Measurements from ENCODE around the gene IFNL4. TPM values are rescaled to one million over a fixed set of nuclear protein-coding genes. Genes with fewer than 3 reads are reported as not detected.

IFNL4 gene
- total and polyA plus RNA-seq, 9 of the 15 experiments (the other 6 are each of a cell fraction or from before 2014, with no cell fraction given) = not detected

- TF ChIP-seq TSHZ1 (CRISPR knock-in tag; IDR thresholded peaks at IDR 0.05) (no peak), TAF15 (IDR thresholded peaks at IDR 0.05; ENCODE audit: low read depth, low read length) (no peak), NONO (IDR thresholded peaks at IDR 0.05; ENCODE audit: low read depth in 2 of 2, low read length in 1 of 2) (no peak), U2AF1 (optimal IDR thresholded peaks at IDR 0.05; ENCODE audit: low read depth, low read length) (no peak), HMGXB4 (CRISPR knock-in tag; IDR thresholded peaks at IDR 0.05) (no peak), TCF3 (CRISPR knock-in tag; IDR thresholded peaks at IDR 0.05) (no peak), SUPT5H (IDR thresholded peaks at IDR 0.05) (no peak), ZFP30 (CRISPR knock-in tag; IDR thresholded peaks at IDR 0.05; ENCODE audit: borderline replicate concordance) (no peak)
Observed at GRCh38 chr19:39209196-39209595, 39.5 kb downstream of the IFNL4 start (continued).

Data from K562 (cell line).